K562 (cell line): Measurements from ENCODE around the gene GYS1. TPM values are rescaled to one million over a fixed set of nuclear protein-coding genes. Genes with fewer than 3 reads are reported as not detected.
A peak's percentile ranks its signal among the peaks of the same experiment; 100 is the strongest.

Experiments used
- CCAR2 ChIP-seq: fragments of 200-400 bp; formaldehyde crosslinking; IDR thresholded peaks from 2 replicates; pipeline ENCODE4 v1.6.1; 2017; ENCODE audit warnings: mild to moderate bottlenecking, low read depth, low read length
- CTBP1 ChIP-seq: fragments of 450-650 bp; IDR thresholded peaks from 2 replicates; pipeline ENCODE4 v1.6.1; 2016; ENCODE audit warnings: borderline replicate concordance
- FIP1L1 ChIP-seq: fragments of 200-400 bp; formaldehyde crosslinking; IDR thresholded peaks from 2 replicates; pipeline ENCODE4 v1.6.1; 2018; ENCODE audit warnings: mild to moderate bottlenecking, low read depth, low read length; ENCODE audit not compliant: poor library complexity, severe bottlenecking
- GTF2F1 ChIP-seq: IDR thresholded peaks from 2 replicates; pipeline ENCODE4 v1.6.1; 2011; ENCODE audit warnings: low read depth, low read length, improper control_type of control experiment
- KAT8 ChIP-seq: fragments of 450-650 bp; IDR thresholded peaks from 2 replicates; pipeline ENCODE4 v1.6.1; 2016; ENCODE audit warnings: low read depth, mild to moderate bottlenecking
- LCOR ChIP-seq: sonication (generic); formaldehyde crosslinking; IDR thresholded peaks from 2 replicates; pipeline ENCODE4 v1.8.0; 2022; ENCODE audit warnings: mild to moderate bottlenecking, missing genetic modification reagents
- MEF2A ChIP-seq: IDR thresholded peaks from 2 replicates; pipeline ENCODE4 v1.6.1; 2011; ENCODE audit warnings: low read depth, mild to moderate bottlenecking, low read length, moderate library complexity; ENCODE audit not compliant: control insufficient read depth
- MTA3 ChIP-seq: fragments of 450-650 bp; formaldehyde crosslinking; IDR thresholded peaks from 2 replicates; pipeline ENCODE4 v1.6.1; 2017; ENCODE audit warnings: mild to moderate bottlenecking, borderline replicate concordance
- SMAD2 ChIP-seq: fragments of 150-350 bp; IDR thresholded peaks from 2 replicates; pipeline ENCODE4 v1.6.1; 2014; ENCODE audit warnings: low read depth, mild to moderate bottlenecking, low read length
- SMAD3 ChIP-seq: fragments of 450-650 bp; formaldehyde crosslinking; conservative IDR thresholded peaks from 2 replicates; pipeline ENCODE4 v1.4.0; 2020; ENCODE audit warnings: mild to moderate bottlenecking
- U2AF2 ChIP-seq: fragments of 200-400 bp; formaldehyde crosslinking; optimal IDR thresholded peaks from 2 replicates; pipeline ENCODE3; 2017; ENCODE audit warnings: low read depth, mild to moderate bottlenecking, low read length
- ZBTB1 ChIP-seq: sonication (generic); formaldehyde crosslinking; IDR thresholded peaks from 2 replicates; pipeline ENCODE4 v1.8.1; 2023; ENCODE audit warnings: missing genetic modification reagents, low read depth, mild to moderate bottlenecking, borderline replicate concordance
- ZNF197 ChIP-seq: fragments of 200-800 bp; sonication (Bioruptor generic); IDR thresholded peaks from 2 replicates; pipeline ENCODE4 v1.6.1; 2016; ENCODE audit warnings: low read depth, missing genetic modification characterization, missing compliant biosample characterization
- ZNF384 ChIP-seq: IDR thresholded peaks from 2 replicates; pipeline ENCODE4 v1.6.1; 2012; ENCODE audit warnings: low read depth, low read length, improper control_type of control experiment
- ZNF436 ChIP-seq: fragments of 250-450, 450-650 bp; sonication (Bioruptor Pico); formaldehyde crosslinking; IDR thresholded peaks from 2 replicates; pipeline ENCODE4 v1.7.0; 2020; ENCODE audit warnings: mild to moderate bottlenecking
- polyA plus RNA-seq, 8 experiments: library from polyadenylated mRNA; depleted of rRNA in 4 of 8; stranded (reverse) in 5 of 8; unstranded in 3 of 8; fragments of >200 nt; fragmentation: Nextera tagmentation in 2 of 8; fragmentation: Illumina TruSeq in 1 of 8; extraction: Ambion mirVana in 2 of 8; extraction: Trizol in 1 of 8; gene quantifications; 2 replicates each; pipeline versions ENCODE4 v1.2.1 to v1.2.3, GENCODE V29; 2011 to 2014; ENCODE audit warnings: inconsistent platforms in 1 of 8, missing spikeins in 1 of 8
- total RNA-seq, 7 experiments: library from RNA; depleted of rRNA in 6 of 7; stranded (reverse); fragments of >200 nt in 6 of 7; fragmentation: Illumina TruSeq in 2 of 7; extraction: Trizol in 2 of 7; gene quantifications; 2 replicates each; pipeline versions ENCODE4 v1.2.1 to v1.2.3, GENCODE V29; 2011 to 2021; ENCODE audit warnings: low replicate concordance in 1 of 7
- TF ChIP-seq, protein P1 (sequence below): sonication (generic); formaldehyde crosslinking; IDR thresholded peaks from 2 replicates; pipeline ENCODE4 v1.8.1; 2023; ENCODE audit warnings: missing genetic modification reagents, mild to moderate bottlenecking, borderline replicate concordance
- TF ChIP-seq, protein P2 (sequence below): fragments of 250-450 bp; sonication (Bioruptor Pico); IDR thresholded peaks from 2 replicates; pipeline ENCODE4 v1.8.0; 2022; ENCODE audit warnings: inconsistent platforms
- TF ChIP-seq, protein P3 (sequence below): fragments of 250-450 bp; sonication (Bioruptor Pico); IDR thresholded peaks from 2 replicates; pipeline ENCODE4 v1.5.0; 2021; ENCODE audit warnings: mild to moderate bottlenecking, moderate library complexity

Gene GYS1
- total and polyA plus RNA-seq, 9 of the 15 experiments (the other 6 are each of a cell fraction or from before 2014, with no cell fraction given), result 1.9 to 31.1 (median 15.2) TPM

DNA sequence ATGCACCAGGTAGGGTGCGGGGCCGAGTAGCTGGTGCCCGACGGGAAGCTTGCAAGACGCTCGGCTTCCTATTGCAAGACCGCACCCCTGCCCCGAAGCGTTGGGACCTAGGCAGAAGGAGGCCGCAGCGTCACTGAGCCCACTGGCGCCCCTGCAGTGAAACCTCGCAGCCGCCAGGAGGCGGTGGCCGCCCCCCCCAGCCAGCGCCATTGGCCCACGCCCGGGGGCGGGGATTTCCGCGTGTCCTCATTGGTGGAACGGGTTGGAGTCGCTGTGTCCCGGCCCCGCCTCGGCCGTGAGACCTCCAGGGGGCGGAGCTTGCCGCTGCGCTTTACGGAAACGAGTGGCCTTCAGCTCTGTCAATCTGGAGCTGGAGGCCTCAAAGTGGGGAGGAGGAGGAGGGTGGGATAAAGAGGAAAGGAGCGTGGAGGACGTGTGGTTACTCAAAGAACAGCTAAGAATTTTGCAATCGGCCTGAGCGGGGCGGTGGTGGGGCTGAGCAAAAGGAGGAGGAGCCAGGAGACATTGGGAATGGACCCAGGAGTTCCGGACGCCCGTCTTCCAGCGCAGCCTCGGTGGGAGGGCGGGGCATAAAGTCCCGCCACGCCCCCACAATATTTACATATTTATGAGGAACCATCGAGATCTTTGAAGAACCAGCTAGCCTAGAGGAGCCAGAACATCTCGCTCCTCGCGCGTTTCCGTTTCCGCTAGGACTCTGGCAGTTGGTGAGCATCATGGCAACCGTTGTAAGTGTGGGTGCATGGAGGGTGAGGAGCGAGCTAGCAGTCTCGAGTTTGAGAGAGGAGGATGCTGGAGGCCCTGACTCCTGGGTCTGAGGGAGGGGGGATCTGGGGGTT lies at the start of gene GYS1, which contains the start of gene RUVBL2 (continued):
- TF ChIP-seq, protein P1, sequence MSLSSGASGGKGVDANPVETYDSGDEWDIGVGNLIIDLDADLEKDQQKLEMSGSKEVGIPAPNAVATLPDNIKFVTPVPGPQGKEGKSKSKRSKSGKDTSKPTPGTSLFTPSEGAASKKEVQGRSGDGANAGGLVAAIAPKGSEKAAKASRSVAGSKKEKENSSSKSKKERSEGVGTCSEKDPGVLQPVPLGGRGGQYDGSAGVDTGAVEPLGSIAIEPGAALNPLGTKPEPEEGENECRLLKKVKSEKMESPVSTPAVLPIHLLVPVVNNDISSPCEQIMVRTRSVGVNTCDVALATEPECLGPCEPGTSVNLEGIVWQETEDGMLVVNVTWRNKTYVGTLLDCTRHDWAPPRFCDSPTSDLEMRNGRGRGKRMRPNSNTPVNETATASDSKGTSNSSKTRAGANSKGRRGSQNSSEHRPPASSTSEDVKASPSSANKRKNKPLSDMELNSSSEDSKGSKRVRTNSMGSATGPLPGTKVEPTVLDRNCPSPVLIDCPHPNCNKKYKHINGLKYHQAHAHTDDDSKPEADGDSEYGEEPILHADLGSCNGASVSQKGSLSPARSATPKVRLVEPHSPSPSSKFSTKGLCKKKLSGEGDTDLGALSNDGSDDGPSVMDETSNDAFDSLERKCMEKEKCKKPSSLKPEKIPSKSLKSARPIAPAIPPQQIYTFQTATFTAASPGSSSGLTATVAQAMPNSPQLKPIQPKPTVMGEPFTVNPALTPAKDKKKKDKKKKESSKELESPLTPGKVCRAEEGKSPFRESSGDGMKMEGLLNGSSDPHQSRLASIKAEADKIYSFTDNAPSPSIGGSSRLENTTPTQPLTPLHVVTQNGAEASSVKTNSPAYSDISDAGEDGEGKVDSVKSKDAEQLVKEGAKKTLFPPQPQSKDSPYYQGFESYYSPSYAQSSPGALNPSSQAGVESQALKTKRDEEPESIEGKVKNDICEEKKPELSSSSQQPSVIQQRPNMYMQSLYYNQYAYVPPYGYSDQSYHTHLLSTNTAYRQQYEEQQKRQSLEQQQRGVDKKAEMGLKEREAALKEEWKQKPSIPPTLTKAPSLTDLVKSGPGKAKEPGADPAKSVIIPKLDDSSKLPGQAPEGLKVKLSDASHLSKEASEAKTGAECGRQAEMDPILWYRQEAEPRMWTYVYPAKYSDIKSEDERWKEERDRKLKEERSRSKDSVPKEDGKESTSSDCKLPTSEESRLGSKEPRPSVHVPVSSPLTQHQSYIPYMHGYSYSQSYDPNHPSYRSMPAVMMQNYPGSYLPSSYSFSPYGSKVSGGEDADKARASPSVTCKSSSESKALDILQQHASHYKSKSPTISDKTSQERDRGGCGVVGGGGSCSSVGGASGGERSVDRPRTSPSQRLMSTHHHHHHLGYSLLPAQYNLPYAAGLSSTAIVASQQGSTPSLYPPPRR (CRISPR knock-in tag), result no peak
- TF ChIP-seq ZNF197 (CRISPR knock-in tag) (no peak), MEF2A (no peak), SMAD2 (no peak), U2AF2 (no peak), MTA3 (peak; percentile 90; the same call in 1 of the 2 replicates), ZNF436 (no peak), GTF2F1 (peak; percentile 40; the same call in 1 of the 2 replicates), KAT8 (no peak), CCAR2 (no peak), FIP1L1 (peak; percentile 79), LCOR (CRISPR knock-in tag) (no peak), CTBP1 (peak; percentile 65; the same call in 1 of the 2 replicates), ZNF384 (no peak), SMAD3 (CRISPR knock-in tag) (no peak), ZBTB1 (CRISPR knock-in tag) (no peak)
- TF ChIP-seq, protein P2, sequence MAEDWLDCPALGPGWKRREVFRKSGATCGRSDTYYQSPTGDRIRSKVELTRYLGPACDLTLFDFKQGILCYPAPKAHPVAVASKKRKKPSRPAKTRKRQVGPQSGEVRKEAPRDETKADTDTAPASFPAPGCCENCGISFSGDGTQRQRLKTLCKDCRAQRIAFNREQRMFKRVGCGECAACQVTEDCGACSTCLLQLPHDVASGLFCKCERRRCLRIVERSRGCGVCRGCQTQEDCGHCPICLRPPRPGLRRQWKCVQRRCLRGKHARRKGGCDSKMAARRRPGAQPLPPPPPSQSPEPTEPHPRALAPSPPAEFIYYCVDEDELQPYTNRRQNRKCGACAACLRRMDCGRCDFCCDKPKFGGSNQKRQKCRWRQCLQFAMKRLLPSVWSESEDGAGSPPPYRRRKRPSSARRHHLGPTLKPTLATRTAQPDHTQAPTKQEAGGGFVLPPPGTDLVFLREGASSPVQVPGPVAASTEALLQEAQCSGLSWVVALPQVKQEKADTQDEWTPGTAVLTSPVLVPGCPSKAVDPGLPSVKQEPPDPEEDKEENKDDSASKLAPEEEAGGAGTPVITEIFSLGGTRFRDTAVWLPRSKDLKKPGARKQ (CRISPR knock-in tag), result no peak
- TF ChIP-seq, protein P3, sequence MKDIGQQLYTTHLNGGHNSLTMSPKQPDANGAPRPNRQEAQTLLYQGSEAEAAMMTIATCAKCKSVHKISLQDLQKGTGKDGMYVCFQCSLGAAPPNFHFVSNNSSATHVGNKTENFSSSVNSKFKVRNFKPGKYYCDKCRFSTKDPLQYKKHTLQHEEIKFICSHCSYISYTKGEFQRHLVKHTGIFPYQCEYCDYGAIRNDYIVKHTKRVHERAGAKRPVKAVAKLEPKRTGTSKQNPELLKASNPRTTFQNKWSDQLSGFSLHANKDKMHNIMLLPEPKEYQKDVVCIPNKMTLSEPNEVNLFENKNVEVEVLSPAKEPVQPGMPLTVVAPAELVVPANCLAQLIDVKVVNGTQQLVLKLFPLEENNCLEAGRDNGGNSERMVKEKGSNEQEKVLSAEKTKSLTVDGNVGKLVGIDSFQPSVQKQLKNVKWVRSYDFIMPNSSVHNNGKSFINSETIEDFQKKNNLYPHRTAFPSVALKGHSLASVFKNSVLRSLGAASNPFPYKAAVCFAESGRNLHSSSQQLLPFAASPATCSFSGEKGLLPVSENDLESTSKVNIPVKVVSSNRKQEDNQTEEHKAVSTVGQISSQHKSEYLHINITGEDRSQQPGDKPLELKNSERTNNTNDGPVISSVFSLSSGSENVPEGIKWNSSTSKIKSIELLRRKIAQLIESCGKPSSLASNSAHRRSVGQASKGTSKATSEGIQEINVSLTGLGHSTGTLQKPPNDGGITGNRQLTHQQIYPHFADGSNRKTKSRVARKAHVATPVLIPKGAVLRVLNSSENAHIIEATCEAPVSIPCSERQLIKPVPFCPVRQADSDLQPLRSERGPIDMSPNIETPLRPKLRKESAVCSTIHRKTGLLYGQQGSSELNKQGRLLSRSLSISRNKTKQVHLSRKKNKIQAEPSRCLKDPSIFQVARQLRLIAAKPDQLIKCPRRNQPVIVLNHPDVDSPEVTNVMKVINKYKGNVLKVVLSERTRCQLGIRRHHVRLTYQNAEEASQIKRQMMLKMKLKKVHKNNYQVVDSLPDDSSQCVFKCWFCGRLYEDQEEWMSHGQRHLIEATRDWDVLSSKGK (CRISPR knock-in tag), result no peak
